HG02852 (cell line): Measurements from ENCODE around the gene SEC11A.
"Not testable (repeated sequence)": the region's sequence is repeated elsewhere in the genome, so short reads cannot be mapped to it uniquely, and the experiment has no call there.

Experiments used
- ATAC-seq: cut with Tn5 transposase; IDR thresholded peaks from one replicate; pipeline ENCODE4 v1.9.1; 2021; ENCODE audit warnings: mild to moderate bottlenecking, moderate library complexity; ENCODE audit not compliant: unreplicated experiment

Gene SEC11A

DNA sequence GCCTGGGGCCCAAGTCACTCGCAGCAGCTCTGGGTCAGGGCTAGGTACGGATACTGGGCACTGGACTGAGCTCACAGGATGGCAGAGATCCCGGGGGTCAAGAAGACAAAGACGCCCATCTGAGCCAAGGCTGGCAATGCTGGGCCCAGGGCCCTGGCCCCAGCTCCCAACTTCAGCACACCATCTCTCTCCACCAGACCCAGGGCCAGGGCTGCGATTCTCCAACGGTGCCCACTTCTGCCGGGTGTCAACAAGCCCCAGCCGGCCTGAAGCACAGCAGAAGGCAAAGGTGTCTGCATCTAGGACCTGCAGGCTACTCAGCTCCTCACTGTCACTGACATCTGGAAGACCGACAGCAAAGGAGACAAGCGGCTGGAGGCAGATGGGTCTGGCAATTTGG is 70.4 kb downstream of the SEC11A start:
- ATAC-seq, result no peak

GRCh38 chr15:84643838-84644237 is 72.1 kb downstream of the SEC11A start:
- ATAC-seq, result no peak

DNA sequence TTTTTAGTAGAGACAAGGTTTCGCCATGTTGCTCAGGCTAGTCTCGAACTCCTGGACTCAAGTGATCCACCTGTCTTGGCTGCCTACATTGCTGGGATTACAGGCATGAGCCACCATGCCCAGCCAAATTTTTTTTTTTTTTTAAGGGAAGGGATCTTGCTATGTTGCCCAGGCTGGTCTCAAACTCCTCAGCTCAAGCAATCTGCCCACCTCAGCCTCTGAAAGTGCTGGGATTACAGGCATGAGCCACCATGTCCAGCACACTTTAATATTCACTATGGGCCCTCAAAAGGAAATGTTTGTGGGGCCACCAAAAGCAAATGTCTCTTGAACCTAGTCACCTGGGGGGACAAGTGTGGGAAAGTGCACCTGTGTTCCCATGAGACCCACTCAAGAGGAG is 73.3 kb downstream of the SEC11A start:
- not testable (repeated sequence) for ATAC-seq

GRCh38 chr15:84641871-84642270 is 74.1 kb downstream of the SEC11A start:
- ATAC-seq, result not testable (repeated sequence)

DNA sequence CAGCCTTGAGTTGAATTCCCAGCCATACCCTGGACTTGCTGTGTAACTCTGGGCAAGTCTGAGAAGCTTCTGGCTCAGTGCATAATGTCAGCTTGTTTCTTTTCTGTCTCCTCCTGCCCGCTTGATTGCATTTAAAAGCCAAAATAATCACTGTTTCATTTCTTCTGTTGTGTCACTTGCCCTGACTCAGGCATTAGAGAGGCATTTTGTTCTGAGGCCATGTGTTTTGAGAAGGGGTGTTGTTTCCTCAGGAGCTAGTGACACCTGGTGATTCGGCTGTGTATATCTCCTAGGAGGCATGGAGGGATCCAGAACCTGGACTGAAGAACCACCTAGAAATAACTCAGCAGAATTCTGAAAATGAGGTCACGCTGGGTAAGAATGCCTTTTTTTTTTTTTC is 77.8 kb downstream of the SEC11A start:
- ATAC-seq, result no peak

DNA sequence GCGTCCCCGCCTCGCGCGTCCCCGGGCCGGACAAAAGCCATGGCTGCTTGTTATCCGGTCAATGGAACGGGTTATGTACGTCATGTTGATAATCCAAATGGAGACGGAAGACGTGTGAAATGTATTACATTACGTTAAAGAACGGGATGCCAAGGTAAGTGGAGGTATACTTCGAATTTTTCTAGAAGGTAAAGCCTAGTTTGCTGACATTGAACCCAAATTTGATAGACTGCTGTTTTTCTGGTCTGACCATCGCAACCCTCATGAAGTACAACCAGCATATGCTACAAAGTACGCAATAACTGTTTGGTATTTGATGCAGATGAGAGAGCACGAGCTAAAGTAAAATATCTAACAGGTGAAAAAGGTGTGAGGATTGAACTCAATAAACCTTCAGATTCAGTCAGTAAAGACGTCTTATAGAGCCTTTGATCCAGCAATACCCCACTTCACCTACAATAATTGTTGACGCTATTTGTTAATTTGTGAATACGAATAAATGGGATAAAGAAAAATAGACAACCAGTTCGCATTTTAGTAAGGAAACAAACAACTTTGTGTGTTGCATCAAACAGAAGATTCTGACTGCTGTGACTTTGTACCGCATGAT is 81.6 kb downstream of the SEC11A start:
- no peak for ATAC-seq

- ATAC-seq, result peak; percentile 39
These were observed 82.4 kb downstream of the SEC11A start for GRCh38 chr15:84633311-84634227.

GRCh38 chr15:84631706-84632272 is 84.2 kb downstream of the SEC11A start:
- ATAC-seq, result no peak

GRCh38 chr15:84629033-84629432 is 86.9 kb downstream of the SEC11A start:
- ATAC-seq, result no peak

GRCh38 chr15:84625123-84625522 is 90.8 kb downstream of the SEC11A start:
- no peak for ATAC-seq

DNA sequence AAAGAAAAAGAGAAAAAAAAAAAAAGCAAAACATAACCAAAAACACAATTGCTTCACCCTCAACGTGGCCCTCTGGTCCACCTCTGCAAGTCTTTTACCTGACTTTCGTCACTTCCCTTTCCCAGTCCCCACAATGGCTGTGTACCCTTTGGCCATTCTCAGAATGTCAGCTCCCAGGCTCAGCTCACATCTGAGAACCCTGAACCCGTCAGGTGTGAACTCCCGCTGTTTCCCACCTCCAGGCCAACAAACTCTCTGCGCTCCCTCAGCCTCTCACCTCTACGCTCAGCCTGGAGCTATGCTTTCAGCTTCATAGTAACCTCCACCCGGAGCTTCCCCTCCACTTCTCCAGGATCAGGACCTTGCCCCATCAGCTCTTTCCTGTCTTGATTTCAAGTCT is 91.6 kb downstream of the SEC11A start:
- no peak for ATAC-seq

- no peak for ATAC-seq
These were observed 94.5 kb downstream of the SEC11A start for GRCh38 chr15:84621358-84621979.

DNA sequence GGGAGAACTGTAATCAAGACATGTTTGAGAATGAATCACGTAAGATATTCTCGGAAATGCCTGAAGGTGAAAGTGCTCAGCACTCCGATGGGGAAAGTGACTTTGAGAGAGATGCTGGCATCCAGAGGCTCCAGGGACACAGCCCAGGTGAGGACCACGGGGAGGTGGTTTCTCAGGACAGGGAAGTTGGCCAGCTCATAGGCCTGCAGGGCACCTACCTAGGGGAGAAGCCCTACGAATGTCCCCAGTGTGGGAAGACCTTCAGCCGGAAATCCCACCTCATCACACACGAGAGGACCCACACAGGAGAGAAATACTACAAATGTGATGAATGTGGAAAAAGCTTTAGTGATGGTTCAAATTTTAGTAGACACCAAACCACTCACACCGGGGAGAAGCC is 95.3 kb downstream of the SEC11A start:
- no peak for ATAC-seq
